GM06990 (cell line): ENCODE measurements around the gene ASB10.

Experiments
- DNase-seq: peaks from one replicate; pipeline ENCODE4 v3.0.0-alpha.2; 2011; ENCODE audit not compliant: insufficient read length; ENCODE audit errors: extremely low read depth
- H3K27me3 ChIP-seq: replicated peaks from 2 replicates; pipeline ENCODE4 v1.6.0; 2011; ENCODE audit warnings: low read length; ENCODE audit not compliant: control insufficient read depth, insufficient read depth
- H3K36me3 ChIP-seq: 2 replicates; pipeline ENCODE4 v1.5.1; 2011; ENCODE audit warnings: low read length; ENCODE audit not compliant: control insufficient read depth, insufficient read depth
- H3K4me3 ChIP-seq: replicated peaks from 2 replicates; pipeline ENCODE4 v1.5.1; 2011; ENCODE audit warnings: low read depth, mild to moderate bottlenecking, control low read depth, low read length
- TF ChIP-seq, protein P1 (sequence below): IDR thresholded peaks from 2 replicates; pipeline ENCODE4 v1.5.1; 2011; ENCODE audit warnings: low read length, control low read depth, mild to moderate bottlenecking, inconsistent platforms; ENCODE audit not compliant: insufficient read depth, poor library complexity, severe bottlenecking

The ASB10 gene

DNA sequence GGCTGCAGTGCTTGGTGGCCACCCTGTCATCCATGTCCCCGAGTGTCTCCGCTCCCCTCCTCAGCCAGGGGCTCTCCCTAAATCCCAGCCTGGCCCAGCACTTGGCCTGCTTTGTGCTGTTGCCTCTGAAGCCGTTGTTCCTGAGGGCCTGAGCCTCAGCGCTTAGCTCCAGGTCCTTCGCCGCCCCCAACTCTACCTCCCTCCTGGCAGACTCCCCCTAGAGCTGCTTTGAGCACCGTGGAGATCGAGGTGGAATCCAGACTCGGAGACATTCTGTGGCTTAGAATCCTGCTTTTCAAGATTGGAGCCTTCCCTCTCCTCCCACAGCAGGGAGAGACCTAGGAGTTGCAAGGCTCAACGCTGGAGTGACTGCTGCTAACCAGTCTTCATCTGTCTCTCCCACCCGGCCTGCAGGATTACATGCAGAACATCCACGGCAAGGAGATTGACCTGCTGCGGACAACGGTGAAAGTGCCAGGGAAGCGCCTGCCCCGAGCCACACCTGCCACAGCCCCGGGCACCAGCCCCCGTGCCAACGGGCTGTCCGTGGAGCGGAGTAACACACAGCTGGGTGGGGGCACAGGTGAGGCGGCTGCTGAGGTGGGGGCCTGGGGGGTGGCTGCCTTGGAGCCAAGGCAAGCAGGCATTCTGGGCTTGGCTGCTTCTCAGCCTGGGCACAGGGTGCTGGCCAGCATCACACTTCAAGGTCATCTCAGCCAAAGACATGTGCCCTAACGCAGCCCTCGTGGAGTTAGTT lies 52.9 kb downstream of the ASB10 start:
- Histone ChIP-seq H3K4me3 (no peak overlapping the region), H3K36me3 (peaks cover 18% of the 10 kb centered on the region), H3K27me3 (no peaks in the 10 kb centered on the region)
- TF ChIP-seq, protein P1, sequence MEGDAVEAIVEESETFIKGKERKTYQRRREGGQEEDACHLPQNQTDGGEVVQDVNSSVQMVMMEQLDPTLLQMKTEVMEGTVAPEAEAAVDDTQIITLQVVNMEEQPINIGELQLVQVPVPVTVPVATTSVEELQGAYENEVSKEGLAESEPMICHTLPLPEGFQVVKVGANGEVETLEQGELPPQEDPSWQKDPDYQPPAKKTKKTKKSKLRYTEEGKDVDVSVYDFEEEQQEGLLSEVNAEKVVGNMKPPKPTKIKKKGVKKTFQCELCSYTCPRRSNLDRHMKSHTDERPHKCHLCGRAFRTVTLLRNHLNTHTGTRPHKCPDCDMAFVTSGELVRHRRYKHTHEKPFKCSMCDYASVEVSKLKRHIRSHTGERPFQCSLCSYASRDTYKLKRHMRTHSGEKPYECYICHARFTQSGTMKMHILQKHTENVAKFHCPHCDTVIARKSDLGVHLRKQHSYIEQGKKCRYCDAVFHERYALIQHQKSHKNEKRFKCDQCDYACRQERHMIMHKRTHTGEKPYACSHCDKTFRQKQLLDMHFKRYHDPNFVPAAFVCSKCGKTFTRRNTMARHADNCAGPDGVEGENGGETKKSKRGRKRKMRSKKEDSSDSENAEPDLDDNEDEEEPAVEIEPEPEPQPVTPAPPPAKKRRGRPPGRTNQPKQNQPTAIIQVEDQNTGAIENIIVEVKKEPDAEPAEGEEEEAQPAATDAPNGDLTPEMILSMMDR, result no peak
- no peak for DNase-seq

DNA sequence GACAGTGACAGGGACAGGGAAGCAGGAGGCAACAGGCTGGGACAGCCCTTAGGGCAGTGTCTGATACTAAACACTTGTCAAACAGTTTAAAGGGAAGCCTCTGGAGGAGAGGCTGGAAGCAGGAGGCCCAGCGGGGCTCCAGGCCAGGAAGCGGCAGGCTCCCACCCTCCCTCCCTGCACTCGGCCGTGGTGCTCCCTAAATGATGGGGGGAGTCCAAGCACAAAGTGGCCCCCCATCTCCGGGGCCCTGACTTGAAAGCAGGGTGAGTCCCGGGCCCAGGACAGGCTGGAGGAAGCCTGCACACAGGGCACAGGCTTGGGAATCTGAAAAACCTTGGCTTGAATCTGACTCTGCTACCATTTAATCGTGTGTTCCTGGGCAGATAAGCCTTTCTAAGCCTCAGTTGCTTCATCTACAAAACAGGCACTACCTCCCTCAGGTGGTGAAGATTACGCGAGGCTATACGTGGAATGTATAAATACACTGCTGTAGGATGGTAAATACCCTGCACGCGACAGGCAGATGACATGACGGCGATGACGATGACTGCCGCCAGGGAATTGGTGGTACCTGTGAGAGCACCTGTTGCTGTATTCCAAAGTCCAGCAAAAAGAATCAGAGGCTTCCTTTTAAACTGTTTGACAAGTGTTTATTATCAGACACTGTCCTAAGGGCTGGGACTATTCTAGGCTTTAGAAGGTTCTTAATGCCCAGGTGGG lies 53.6 kb downstream of the ASB10 start:
- DNase-seq, result no peak
- no peak overlapping the region for H3K4me3 ChIP-seq
- peaks cover 18% of the 10 kb centered on the region for H3K36me3 ChIP-seq

DNA sequence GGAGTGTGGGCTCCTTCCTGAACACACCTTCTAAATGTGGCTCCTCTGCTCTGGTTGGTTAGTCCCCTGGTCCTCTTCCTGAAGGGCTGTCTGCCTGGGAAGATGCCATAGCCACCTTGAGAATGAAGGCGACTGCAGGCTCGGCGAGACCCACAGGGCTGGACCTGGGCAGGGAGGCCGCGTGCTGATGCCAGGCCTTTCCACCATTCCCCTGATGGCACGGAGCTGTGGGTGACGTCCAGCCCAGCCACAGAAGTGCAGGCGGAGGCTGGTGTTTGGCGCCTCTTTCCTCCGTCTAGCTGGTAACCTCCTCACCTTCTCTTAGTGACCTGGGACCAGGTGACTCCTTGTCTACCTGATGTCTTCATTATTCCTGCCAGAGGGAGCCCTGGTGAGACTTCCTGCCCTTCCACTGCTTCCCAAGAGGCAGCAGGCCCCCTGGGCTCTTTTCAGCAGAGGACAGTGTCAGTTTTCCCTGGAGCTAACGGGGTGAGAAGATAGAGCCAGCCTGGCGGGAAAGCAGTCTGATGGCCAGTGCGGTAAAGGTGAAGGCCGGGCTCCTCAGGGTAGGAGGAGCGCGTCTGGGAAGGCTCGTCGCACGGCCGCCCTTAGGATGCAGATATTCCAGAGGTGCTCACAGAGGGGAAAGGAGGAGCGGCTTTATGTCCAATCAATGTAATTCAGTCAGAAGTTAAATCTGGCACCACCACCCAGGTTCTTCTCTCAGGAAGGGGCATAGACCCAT lies 54.4 kb downstream of the ASB10 start:
- TF ChIP-seq, protein P1, result no peak
- H3K4me3 ChIP-seq, result no peak overlapping the region
- H3K27me3 ChIP-seq, result no peaks in the 10 kb centered on the region
- DNase-seq, result no peak
- peaks cover 18% of the 10 kb centered on the region for H3K36me3 ChIP-seq

More for the DNA sequence above, 53.6 kb downstream of the ASB10 start:
- TF ChIP-seq, protein P1, result no peak
- no peaks in the 10 kb centered on the region for H3K27me3 ChIP-seq

DNA sequence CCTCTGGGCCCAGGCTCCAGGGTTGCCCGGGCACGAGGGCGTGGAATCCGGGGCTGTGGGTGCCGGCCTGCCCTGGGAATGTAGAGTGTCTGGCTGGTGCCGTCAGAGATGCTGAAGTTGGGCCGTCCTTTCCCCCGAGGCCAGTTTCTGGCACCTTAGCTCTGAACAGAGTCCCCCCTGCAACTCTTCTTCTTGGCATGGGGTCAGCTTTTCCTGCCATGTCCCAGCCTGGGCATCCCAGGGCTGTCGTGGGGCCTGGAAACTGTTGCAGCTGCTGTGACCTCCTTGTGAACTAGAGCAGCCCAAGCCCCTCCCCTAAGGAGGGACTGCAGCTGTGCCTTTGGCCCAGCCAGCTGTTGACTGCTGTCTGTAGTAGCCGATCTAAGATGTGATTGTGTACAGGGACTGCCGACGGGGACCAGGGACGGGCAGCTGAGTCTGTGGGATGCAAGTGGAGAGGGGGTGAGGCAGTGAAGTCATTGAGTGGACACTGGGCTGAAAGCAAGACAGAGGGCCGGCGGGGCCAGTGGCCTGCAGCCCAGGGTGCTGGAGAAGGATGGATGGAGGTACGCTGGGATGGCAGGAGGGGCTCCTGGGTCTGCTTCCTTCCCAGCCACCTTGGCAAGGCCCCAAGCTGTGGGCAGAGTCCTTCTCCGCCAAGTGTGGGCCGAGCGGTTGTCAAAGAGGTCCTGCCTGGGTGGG lies 55.3 kb downstream of the ASB10 start:
- DNase-seq, result no peak
- Histone ChIP-seq H3K36me3 (peaks cover 18% of the 10 kb centered on the region), H3K27me3 (no peaks in the 10 kb centered on the region), H3K4me3 (no peak overlapping the region)
- TF ChIP-seq, protein P1, result no peak

DNA sequence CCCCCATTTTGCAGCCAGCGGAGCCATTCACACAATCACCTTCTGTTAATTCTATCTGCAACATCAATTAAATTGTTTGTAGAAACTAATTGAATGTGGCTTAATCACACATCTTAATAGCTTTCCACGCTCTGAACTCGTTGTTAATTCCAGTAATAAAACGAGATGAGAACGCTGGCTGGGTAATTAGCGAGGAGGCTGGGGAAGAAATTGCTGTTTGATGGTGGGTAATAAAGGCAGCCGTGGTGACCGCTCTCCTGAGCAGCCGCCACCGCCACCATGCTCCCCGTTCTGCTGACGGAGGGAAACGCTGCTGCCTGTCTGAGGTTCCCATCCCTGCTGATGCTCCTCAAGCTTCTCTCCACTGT lies 55.8 kb downstream of the ASB10 start:
- no peak overlapping the region for H3K4me3 ChIP-seq
- H3K27me3 ChIP-seq, result no peaks in the 10 kb centered on the region
- peaks cover 18% of the 10 kb centered on the region for H3K36me3 ChIP-seq
- TF ChIP-seq, protein P1, result no peak
- no peak for DNase-seq
